NAMALWA (cell line): ENCODE results near the gene ALDH16A1.
"Not testable (repeated sequence)": the region's sequence is repeated elsewhere in the genome, so short reads cannot be mapped to it uniquely, and the experiment has no call there.

ENCODE experiments used
- DNase-seq: peaks from one replicate; pipeline ENCODE4 v3.0.0-alpha.2; 2015; ENCODE audit warnings: low spot score

The ALDH16A1 gene

GRCh38 chr19:49465371-49465770 lies 12.3 kb downstream of the ALDH16A1 start:
- no peak for DNase-seq

- DNase-seq: no peak
These were observed 15.2 kb downstream of the ALDH16A1 start for GRCh38 chr19:49468199-49468598.

GRCh38 chr19:49468746-49469447 lies 15.9 kb downstream of the ALDH16A1 start:
- DNase-seq: peak; percentile 94

- peak; percentile 71 for DNase-seq
These were observed 17.0 kb downstream of the ALDH16A1 start for GRCh38 chr19:49469828-49470614.

- DNase-seq: no peak
These were observed 17.6 kb downstream of the ALDH16A1 start for GRCh38 chr19:49470615-49470978.

- no peak for DNase-seq
These were observed 19.9 kb downstream of the ALDH16A1 start for GRCh38 chr19:49472936-49473335.

GRCh38 chr19:49473501-49473867 lies 20.5 kb downstream of the ALDH16A1 start:
- DNase-seq: not testable (repeated sequence)

GRCh38 chr19:49473868-49474541 lies 21.0 kb downstream of the ALDH16A1 start, which contains the start of gene FLT3LG:
TSS of gene FLT3LG (plus strand) at chr19:49474215. CDS start at chr19:49474640, 425 bp downstream.
- peak; percentile 93 for DNase-seq

- no peak for DNase-seq
These were observed 21.5 kb downstream of the ALDH16A1 start for GRCh38 chr19:49474542-49474924.

GRCh38 chr19:49475191-49475917 lies 22.3 kb downstream of the ALDH16A1 start:
- no peak for DNase-seq

- peak; percentile 81 for DNase-seq
These were observed 23.2 kb downstream of the ALDH16A1 start for GRCh38 chr19:49475995-49476880.

- no peak for DNase-seq
These were observed 27.1 kb downstream of the ALDH16A1 start for GRCh38 chr19:49479975-49480628.

- no peak for DNase-seq
These were observed 28.1 kb downstream of the ALDH16A1 start for GRCh38 chr19:49481020-49481683.

GRCh38 chr19:49486232-49486631 lies 33.2 kb downstream of the ALDH16A1 start:
- no peak for DNase-seq

- no peak for DNase-seq
These were observed 33.8 kb downstream of the ALDH16A1 start for GRCh38 chr19:49486710-49487276.

GRCh38 chr19:49487277-49488045 lies 34.4 kb downstream of the ALDH16A1 start, which contains the start of gene RPL13A:
TSS of gene RPL13A (plus strand) at chr19:49487608. CDS start at chr19:49487630, 22 bp downstream.
- DNase-seq: peak; percentile 99

- peak; percentile 45 for DNase-seq
These were observed 35.2 kb downstream of the ALDH16A1 start for GRCh38 chr19:49488046-49488862.
